T-cell (primary cell): ENCODE data around the gene FOXC1. TPM values are rescaled to one million over a fixed set of nuclear protein-coding genes. Genes with fewer than 3 reads are reported as not detected.

Experiments
- ATAC-seq, 4 experiments: fragments of 200-7000 bp in 3 of 4; fragments of 150-1000 bp in 1 of 4; cut with Tn5 transposase; replicated peaks in 1 of 4; 1 replicate in 3 of 4; 2 replicates in 1 of 4; pipeline ENCODE4 v1.10.0; 2021; ENCODE audit warnings: moderate library complexity in 3 of 4, mild to moderate bottlenecking in 2 of 4, moderate number of reproducible peaks in 1 of 4
- CTCF ChIA-PET, 2 donors: fragments of 300-600 bp; sonication (Branson Sonifier 250); formaldehyde crosslinking; loops; one replicate each; lab custom pipeline; 2022; ENCODE audit warnings: antibody characterized with exemption in 2 of 2; lab: Charles Lee
- POLR2A ChIA-PET, 2 donors: fragments of 300-600 bp; sonication (Branson Sonifier 250); formaldehyde crosslinking; loops; one replicate each; lab custom pipeline; 2022; ENCODE audit warnings: antibody characterized with exemption in 2 of 2; lab: Charles Lee
- DNase-seq, 35 experiments: peaks; one replicate each; pipeline versions ENCODE4 v3.0.0 to v3.0.0-alpha.2; 2013 to 2023
- H3K27ac ChIP-seq: one replicate; pipeline ENCODE4 v1.5.1; 2013; ENCODE audit warnings: low read length
- H3K27me3 ChIP-seq, 2 experiments: replicated peaks in 1 of 2; 1 replicate in 1 of 2; 2 replicates in 1 of 2; pipeline versions ENCODE4 v1.6.1 to v1.7.0; 2013; ENCODE audit warnings: low read length in 1 of 2, mixed read lengths in 1 of 2; ENCODE audit not compliant: control insufficient read depth in 2 of 2, insufficient read depth in 2 of 2; ENCODE audit errors: extremely low read depth in 1 of 2
- H3K36me3 ChIP-seq, 2 donors: 1 replicate in 1 of 2; 2 replicates in 1 of 2; pipeline versions ENCODE4 v1.6.1 to v1.7.0; 2013; ENCODE audit warnings: low read length in 1 of 2; ENCODE audit not compliant: control insufficient read depth in 2 of 2, insufficient read depth in 1 of 2; ENCODE audit errors: extremely low read depth in 1 of 2
- H3K4me1 ChIP-seq, 2 experiments: 1 replicate in 1 of 2; 2 replicates in 1 of 2; pipeline versions ENCODE4 v1.6.1 to v1.7.0; 2013; ENCODE audit warnings: low read length in 2 of 2, mixed read lengths in 1 of 2; ENCODE audit not compliant: insufficient read depth in 2 of 2, control insufficient read depth in 1 of 2; ENCODE audit errors: extremely low read depth in 1 of 2
- H3K4me3 ChIP-seq, 2 donors: 1 replicate in 1 of 2; 2 replicates in 1 of 2; pipeline versions ENCODE4 v1.5.1 to v1.7.0; 2013; ENCODE audit warnings: mild to moderate bottlenecking in 2 of 2, low read length in 1 of 2, moderate library complexity in 1 of 2; ENCODE audit not compliant: control insufficient read depth in 1 of 2; ENCODE audit errors: extremely low read depth in 1 of 2
- H3K9me3 ChIP-seq: 2 replicates; pipeline ENCODE4 v1.7.0; 2013
- H3K27ac Mint-ChIP-seq, 2 donors: one replicate each; pipeline ENCODE4 v1.8.0; 2020 to 2021; ENCODE audit warnings: mild to moderate bottlenecking in 2 of 2, mixed read lengths in 2 of 2
- H3K27me3 Mint-ChIP-seq, 2 donors: one replicate each; pipeline ENCODE4 v1.8.0; 2021 to 2022; ENCODE audit warnings: mixed read lengths in 2 of 2
- H3K36me3 Mint-ChIP-seq: one replicate; pipeline ENCODE4 v1.8.0; 2021; ENCODE audit warnings: mixed read lengths
- H3K4me1 Mint-ChIP-seq, 3 donors: one replicate each; pipeline ENCODE4 v1.8.0; 2020 to 2022; ENCODE audit warnings: mixed read lengths in 3 of 3, mild to moderate bottlenecking in 1 of 3
- H3K4me3 Mint-ChIP-seq, 3 donors: one replicate each; pipeline ENCODE4 v1.8.0; 2020 to 2022; ENCODE audit warnings: mild to moderate bottlenecking in 3 of 3, mixed read lengths in 3 of 3, moderate library complexity in 3 of 3
- H3K9me3 Mint-ChIP-seq, 3 donors: one replicate each; pipeline ENCODE4 v1.8.0; 2020 to 2022; ENCODE audit warnings: mixed read lengths in 3 of 3
- WGBS: methylation state at CpG from one replicate; pipeline ENCODE4 v1.1.5; 2013; ENCODE audit warnings: missing lambda C conversion rate; ENCODE audit not compliant: insufficient coverage; 5-methylcytosine and 5-hydroxymethylcytosine counted together
- total RNA-seq, 35 experiments: library from RNA in 6 of 35; stranded (reverse) in 6 of 35; fragments of 120-200 nt in 1 of 35; gene quantifications; one replicate each; pipeline versions ENCODE4 v1.2.1 to v1.2.4 and lab custom pipeline; 2013 to 2026

FOXC1 gene
- total RNA-seq, 5 donors from 2014 or later (not counting 1 experiment from before 2014, with no cell fraction given), result 0.09 to 0.15 (median 0.12) TPM; not detected in 2

- POLR2A ChIA-PET, result no interaction called here
- H3K36me3 ChIP-seq, result no peaks in the 10 kb centered on the region
- peaks cover 6% of the 10 kb centered on the region for H3K36me3 Mint-ChIP-seq
- CTCF ChIA-PET, result no interaction called here
- H3K27me3 Mint-ChIP-seq, result peaks cover 3 to 18% of the 10 kb centered on the region in 2 donors
- DNase-seq, result no peak
- no peaks in the 10 kb centered on the region for H3K4me1 ChIP-seq
- no peak overlapping the region for H3K4me3 ChIP-seq
- no peaks in the 10 kb centered on the region for H3K4me1 Mint-ChIP-seq
- no CpG with 5 or more reads among the region's 1 CpG for WGBS
- H3K4me3 Mint-ChIP-seq, result no peak overlapping the region
- H3K27ac Mint-ChIP-seq, result no peak overlapping the region
- H3K9me3 Mint-ChIP-seq, result peaks cover 15 to 22% (median 16%) of the 10 kb centered on the region in 3 donors
- H3K9me3 ChIP-seq, result peaks cover 2% of the 10 kb centered on the region
- H3K27me3 ChIP-seq, result peaks cover 0 to 21% of the 10 kb centered on the region in 2 experiments
- H3K27ac ChIP-seq, result no peak overlapping the region
- no peak for ATAC-seq
Observed at GRCh38 chr6:1570848-1571247, 38.9 kb upstream of the FOXC1 start.

- peaks cover 15 to 22% (median 16%) of the 10 kb centered on the region in 3 donors for H3K9me3 Mint-ChIP-seq
- no peak overlapping the region for H3K4me3 Mint-ChIP-seq
- Histone ChIP-seq H3K27me3 (peaks cover 0 to 36% of the 10 kb centered on the region in 2 experiments), H3K4me3 (no peak overlapping the region), H3K4me1 (no peaks in the 10 kb centered on the region), H3K27ac (no peak overlapping the region), H3K9me3 (peaks cover 2% of the 10 kb centered on the region), H3K36me3 (no peaks in the 10 kb centered on the region)
- CTCF ChIA-PET, result no interaction called here
- POLR2A ChIA-PET, result interaction anchor here in 1 of 2 donors (0.5 kb wide), 1 partner anchor 162 kb away, joined by 3 read pairs; no protein-coding TSS in a partner anchor
- DNase-seq (no peak), ATAC-seq (no peak)
- no peaks in the 10 kb centered on the region for H3K4me1 Mint-ChIP-seq
- 75% methylated on average over 1 of the region's 1 CpG for WGBS
- H3K36me3 Mint-ChIP-seq, result peaks cover 6% of the 10 kb centered on the region
- no peak overlapping the region for H3K27ac Mint-ChIP-seq
- H3K27me3 Mint-ChIP-seq, result peaks cover 6 to 25% of the 10 kb centered on the region in 2 donors
Observed at GRCh38 chr6:1572892-1573291, 36.8 kb upstream of the FOXC1 start.

DNA sequence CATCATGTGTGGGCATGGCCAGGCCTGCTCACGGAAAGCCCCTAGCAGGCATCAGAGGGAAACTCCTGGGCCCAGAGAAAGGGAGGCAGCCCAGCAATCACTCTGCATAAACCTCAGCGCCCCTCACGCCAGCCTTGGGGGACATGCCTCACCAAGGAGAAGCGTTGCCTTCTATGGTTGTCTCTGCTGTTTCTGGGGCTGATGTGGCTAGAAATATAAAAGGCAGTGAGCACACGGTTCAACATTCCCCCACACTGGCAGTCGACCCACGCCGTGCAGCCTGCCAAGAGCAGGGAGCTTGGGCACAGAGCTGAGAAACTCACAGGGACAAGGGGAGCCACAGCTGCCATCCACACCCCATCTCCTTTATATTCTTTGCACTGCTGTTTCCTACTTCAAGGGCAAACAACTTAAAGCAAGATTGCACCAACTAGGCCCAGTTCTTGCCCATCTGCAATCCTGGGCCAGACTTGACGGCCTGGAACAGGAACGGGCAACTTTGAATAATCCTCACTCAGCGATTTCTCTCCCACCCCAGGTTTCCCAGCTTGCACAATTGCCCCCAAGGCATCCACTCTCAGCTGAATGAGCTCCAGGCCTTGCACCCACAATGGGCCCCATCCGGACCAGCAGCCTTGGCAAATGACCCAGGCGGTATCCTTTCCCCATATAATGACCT is 35.5 kb upstream of the FOXC1 start:
- no peaks in the 10 kb centered on the region for H3K4me1 ChIP-seq
- 86% methylated on average over 8 of the region's 13 CpGs for WGBS
- Mint-ChIP-seq H3K27me3 (peaks cover 6 to 25% of the 10 kb centered on the region in 2 donors), H3K36me3 (peaks cover 6% of the 10 kb centered on the region), H3K9me3 (peaks cover 15 to 22% (median 16%) of the 10 kb centered on the region in 3 donors), H3K4me1 (no peaks in the 10 kb centered on the region), H3K4me3 (no peak overlapping the region), H3K27ac (no peak overlapping the region)
- ATAC-seq, result no peak
- no peaks in the 10 kb centered on the region for H3K36me3 ChIP-seq
- no peak overlapping the region for H3K4me3 ChIP-seq
- no peak overlapping the region for H3K27ac ChIP-seq
- peaks cover 2% of the 10 kb centered on the region for H3K9me3 ChIP-seq
- H3K27me3 ChIP-seq, result peaks cover 0 to 37% of the 10 kb centered on the region in 2 experiments
- POLR2A ChIA-PET, result interaction anchor here (0.6 to 0.7 kb wide), 2 partner anchors 8 to 1781 kb away, joined by 3 read pairs; no protein-coding TSS in a partner anchor
- CTCF ChIA-PET, result no interaction called here
- no peak for DNase-seq

GRCh38 chr6:1574890-1575209 is 34.9 kb upstream of the FOXC1 start:
- H3K27ac ChIP-seq, result no peak overlapping the region
- no peak overlapping the region for H3K27ac Mint-ChIP-seq
- CTCF ChIA-PET, result no interaction called here
- DNase-seq, result no peak
- H3K4me1 Mint-ChIP-seq, result no peaks in the 10 kb centered on the region
- H3K36me3 Mint-ChIP-seq, result peaks cover 6% of the 10 kb centered on the region
- H3K36me3 ChIP-seq, result no peaks in the 10 kb centered on the region
- peaks cover 2% of the 10 kb centered on the region for H3K9me3 ChIP-seq
- H3K4me3 Mint-ChIP-seq, result no peak overlapping the region
- H3K9me3 Mint-ChIP-seq, result peaks cover 15 to 22% (median 16%) of the 10 kb centered on the region in 3 donors
- H3K4me3 ChIP-seq, result no peak overlapping the region
- POLR2A ChIA-PET, result interaction anchor here in 1 of 2 donors (0.7 kb wide), 1 partner anchor 1780 kb away, joined by 3 read pairs; no protein-coding TSS in a partner anchor
- H3K27me3 ChIP-seq, result peaks cover 0 to 43% of the 10 kb centered on the region in 2 experiments
- H3K27me3 Mint-ChIP-seq, result peaks cover 6 to 25% of the 10 kb centered on the region in 2 donors
- 83% methylated on average over 4 of the region's 6 CpGs for WGBS
- no peak for ATAC-seq
- no peaks in the 10 kb centered on the region for H3K4me1 ChIP-seq

DNA sequence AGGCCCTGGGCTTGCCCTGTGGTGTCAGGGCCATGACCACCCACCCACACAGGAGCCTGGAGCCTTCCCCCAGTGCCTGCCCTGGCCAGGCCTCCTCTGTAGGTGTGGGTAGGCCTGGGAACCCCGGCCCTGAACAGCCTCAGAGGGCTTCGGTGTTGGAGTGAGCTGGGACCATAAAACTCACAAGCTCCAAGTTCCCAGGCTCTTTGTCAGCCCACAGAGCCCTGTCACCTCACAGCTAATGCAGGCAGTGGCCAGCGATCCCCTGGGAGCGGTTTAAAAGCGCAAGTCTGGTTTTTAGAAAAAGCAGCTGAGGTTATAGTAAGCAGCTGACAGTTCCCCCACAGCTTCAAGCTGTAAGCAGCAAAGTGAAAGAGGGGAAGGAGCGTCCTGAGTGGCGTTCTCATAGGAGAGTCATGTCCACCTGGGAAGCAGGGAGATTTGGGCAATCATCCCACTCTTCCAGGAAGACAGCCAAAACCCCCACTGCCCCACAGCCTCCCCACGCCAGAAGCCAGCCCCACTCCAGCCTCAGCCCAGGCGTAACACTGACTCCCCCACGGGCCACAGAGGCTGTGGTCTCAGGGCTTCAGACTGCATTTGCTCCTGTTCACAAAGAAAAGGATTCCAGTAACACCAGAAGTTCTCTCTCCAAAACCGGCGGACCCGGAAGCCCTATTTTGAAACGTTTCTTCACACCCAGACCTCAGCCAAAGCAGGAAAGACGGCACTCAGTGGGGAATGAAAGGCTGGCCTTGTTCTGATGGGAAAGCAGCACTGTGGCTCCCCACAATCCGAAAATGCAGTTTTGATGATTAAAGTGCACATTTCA is 34.3 kb upstream of the FOXC1 start:
- Mint-ChIP-seq H3K36me3 (peaks cover 6% of the 10 kb centered on the region), H3K27me3 (peaks cover 6 to 23% of the 10 kb centered on the region in 2 donors), H3K27ac (no peak overlapping the region), H3K9me3 (peaks cover 14 to 18% (median 15%) of the 10 kb centered on the region in 3 donors), H3K4me1 (no peaks in the 10 kb centered on the region), H3K4me3 (no peak overlapping the region)
- DNase-seq (no peak), ATAC-seq (no peak)
- Histone ChIP-seq H3K9me3 (peaks cover 2% of the 10 kb centered on the region), H3K36me3 (no peaks in the 10 kb centered on the region), H3K27me3 (peaks cover 0 to 45% of the 10 kb centered on the region in 2 experiments), H3K27ac (no peak overlapping the region), H3K4me1 (no peaks in the 10 kb centered on the region), H3K4me3 (no peak overlapping the region)
- WGBS, result 74% methylated on average over 8 of the region's 16 CpGs
- ChIA-PET POLR2A (no interaction called here), CTCF (interaction anchor here in 1 of 2 donors (0.6 kb wide), 1 partner anchor 211 kb away, joined by 3 read pairs; no protein-coding TSS in a partner anchor)

DNA sequence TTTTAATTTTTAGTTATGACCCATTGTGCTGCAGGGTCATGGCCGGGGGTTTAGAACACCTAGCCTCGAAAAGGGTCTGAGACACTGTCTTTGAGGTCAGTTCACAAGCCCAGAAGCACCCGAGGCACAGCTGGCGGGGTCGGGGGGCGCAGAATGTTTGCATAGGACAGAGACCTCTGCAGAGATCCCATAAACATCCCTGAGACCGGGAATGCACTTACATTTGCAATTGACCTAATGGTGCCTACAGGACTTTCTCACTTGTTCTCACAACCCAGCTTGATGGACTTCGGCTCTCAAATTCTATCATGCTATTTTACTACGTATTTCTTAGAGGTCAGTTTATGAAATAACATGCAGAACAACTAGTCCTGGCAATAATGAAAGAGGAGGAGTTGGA is 33.5 kb upstream of the FOXC1 start:
- no peaks in the 10 kb centered on the region for H3K36me3 ChIP-seq
- Mint-ChIP-seq H3K36me3 (no peaks in the 10 kb centered on the region), H3K9me3 (peaks cover 7 to 11% (median 9%) of the 10 kb centered on the region in 3 donors), H3K4me3 (no peak overlapping the region), H3K27ac (no peak overlapping the region), H3K27me3 (peaks cover 5 to 20% of the 10 kb centered on the region in 2 donors), H3K4me1 (no peaks in the 10 kb centered on the region)
- DNase-seq (no peak), ATAC-seq (no peak)
- H3K27me3 ChIP-seq, result peaks cover 0 to 50% of the 10 kb centered on the region in 2 experiments
- ChIA-PET CTCF (no interaction called here), POLR2A (no interaction called here)
- H3K4me1 ChIP-seq, result no peaks in the 10 kb centered on the region
- 79% methylated on average over 7 of the region's 9 CpGs for WGBS
- H3K9me3 ChIP-seq, result peaks cover 2% of the 10 kb centered on the region
- H3K4me3 ChIP-seq, result no peak overlapping the region
- H3K27ac ChIP-seq, result no peak overlapping the region
